Measurements from ENCODE around the gene MAD1L1. TPM values are rescaled to one million over a fixed set of nuclear protein-coding genes. Genes with fewer than 3 reads are reported as not detected.

MAD1L1 gene
- total and polyA plus RNA-seq, 11 donors = 11.1 to 29.7 (median 20.9) TPM

DNA sequence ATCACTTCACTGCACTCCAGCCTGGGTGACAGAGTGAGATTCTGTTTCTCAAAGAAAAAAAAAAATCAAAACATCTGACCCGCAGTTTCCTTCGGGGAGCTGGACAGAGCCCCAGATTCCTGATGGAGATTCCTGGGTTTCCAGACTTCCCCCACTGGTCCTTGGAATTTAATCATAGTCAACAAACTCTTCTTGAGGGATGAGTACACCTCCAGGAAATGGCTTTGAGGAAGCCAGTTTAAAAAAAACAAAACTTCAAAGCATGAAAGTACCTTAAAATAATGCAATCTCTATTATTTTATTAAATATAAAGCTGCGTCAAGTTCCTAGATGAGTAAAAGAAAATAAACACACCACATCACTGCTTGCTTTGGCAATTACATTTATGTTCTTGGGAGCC is 1.2 kb upstream of the MAD1L1 start:
- Histone ChIP-seq H3K4me3 (no peak overlapping the region), H3K4me1 (peaks cover 2 to 48% (median 22%) of the 10 kb centered on the region in 12 donors), H3K27me3 (no peaks in the 10 kb centered on the region), H3K36me3 (peaks cover 0 to 56% (median 48%) of the 10 kb centered on the region in 9 donors), H3K9me3 (no peaks in the 10 kb centered on the region), H3K27ac (peak overlapping the region in 1 of 12 donors; percentile 15)
- TF ChIP-seq CTCF (IDR thresholded peaks at IDR 0.05) = no peak
- no peak for TF ChIP-seq POLR2A (IDR thresholded peaks at IDR 0.05)
- intact Hi-C loops (cut with DNase I) = loop anchor here in 1 of 10 donors (5.0 kb wide), 1 partner anchor 113 kb away; no protein-coding TSS in a partner anchor
- DNase-seq (no peak), ATAC-seq (no peak)
- WGBS, 4 donors = 54 to 73% (median 63%) methylated on average over 3 of the region's 3 CpGs

GRCh38 chr7:2231992-2232765 is 566 bp downstream of the MAD1L1 start:
- H3K9me3 ChIP-seq = no peaks in the 10 kb centered on the region
- H3K36me3 ChIP-seq = peaks cover 0 to 51% (median 41%) of the 10 kb centered on the region in 9 donors
- peak overlapping the region in 11 of 12 donors; percentile 24 to 87 (median 79) for H3K27ac ChIP-seq
- 3 to 6% (median 3%) methylated on average over 24 to 46 of the region's 46 CpGs for WGBS, 4 donors
- intact Hi-C loops (cut with DNase I) = loop anchor here in 1 of 10 donors (5.0 kb wide), 1 partner anchor 115 kb away; no protein-coding TSS in a partner anchor
- peaks cover 2 to 33% (median 22%) of the 10 kb centered on the region in 12 donors for H3K4me1 ChIP-seq
- ATAC-seq (peak; percentile 1 to 62 (median 24)), DNase-seq (no peak)
- TF ChIP-seq POLR2A (IDR thresholded peaks at IDR 0.05) = no peak
- no peak for TF ChIP-seq CTCF (IDR thresholded peaks at IDR 0.05)
- peak overlapping the region; percentile 82 to 100 (median 96) for H3K4me3 ChIP-seq
- H3K27me3 ChIP-seq = no peaks in the 10 kb centered on the region

DNA sequence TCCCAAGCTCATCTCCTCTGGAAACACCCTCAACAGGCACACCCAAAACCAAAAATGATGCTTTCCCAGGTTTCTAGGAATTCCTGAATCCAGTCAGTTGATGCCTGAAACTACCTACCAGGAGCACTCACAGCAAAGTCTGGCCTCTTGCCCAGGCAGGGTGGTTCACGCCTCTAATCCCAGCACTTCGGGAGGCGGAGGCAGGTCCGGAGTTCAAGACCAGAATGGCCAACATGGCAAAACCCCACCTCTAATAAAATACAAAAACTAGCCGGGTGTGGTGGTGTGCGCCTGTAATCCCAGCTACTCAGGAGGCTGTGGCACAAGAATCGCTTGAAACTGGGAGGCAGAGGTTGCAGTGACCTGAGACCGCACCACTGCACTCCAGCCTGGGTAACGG is 1.9 kb downstream of the MAD1L1 start:
- peaks cover 0 to 53% (median 44%) of the 10 kb centered on the region in 9 donors for H3K36me3 ChIP-seq
- H3K27me3 ChIP-seq = no peaks in the 10 kb centered on the region
- TF ChIP-seq POLR2A (IDR thresholded peaks at IDR 0.05) (no peak), CTCF (IDR thresholded peaks at IDR 0.05) (no peak)
- H3K9me3 ChIP-seq = no peaks in the 10 kb centered on the region
- DNase-seq (no peak), ATAC-seq (no peak)
- intact Hi-C loops (cut with DNase I) = loop anchor here in 1 of 10 donors (5.0 kb wide), 1 partner anchor 116 kb away; no protein-coding TSS in a partner anchor
- H3K27ac ChIP-seq = no peak overlapping the region
- peaks cover 2 to 30% (median 22%) of the 10 kb centered on the region in 12 donors for H3K4me1 ChIP-seq
- WGBS, 4 donors = 92 to 95% (median 93%) methylated on average over 9 of the region's 9 CpGs
- H3K4me3 ChIP-seq = peak overlapping the region in 3 of 12 donors; percentile 82 to 95 (median 94)

DNA sequence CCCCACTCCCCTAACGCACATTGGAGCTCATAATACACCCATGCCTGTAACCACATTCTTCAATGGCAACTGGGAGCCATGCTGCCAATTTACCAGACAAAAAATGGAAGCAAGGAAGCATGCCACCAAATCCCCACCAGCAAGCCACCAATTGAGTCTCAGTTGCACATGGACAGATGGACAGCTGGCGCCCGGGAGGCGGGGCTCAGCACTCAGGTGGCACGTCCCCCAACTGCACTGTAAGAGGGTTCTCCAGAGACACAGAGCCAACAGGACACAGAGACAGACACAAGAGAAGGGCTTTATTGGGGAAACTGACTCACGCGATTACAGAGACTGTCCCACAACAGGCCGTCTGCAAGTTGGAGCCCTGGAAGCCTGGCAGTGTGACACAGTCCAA is 2.5 kb downstream of the MAD1L1 start:
- intact Hi-C loops (cut with DNase I) = loop anchor here in 1 of 10 donors (5.0 kb wide), 1 partner anchor 117 kb away; no protein-coding TSS in a partner anchor
- ATAC-seq = no peak
- TF ChIP-seq POLR2A (IDR thresholded peaks at IDR 0.05) = no peak
- TF ChIP-seq CTCF (IDR thresholded peaks at IDR 0.05) = no peak
- no peak for DNase-seq
- Histone ChIP-seq H3K4me1 (peaks cover 2 to 30% (median 20%) of the 10 kb centered on the region in 12 donors), H3K4me3 (no peak overlapping the region), H3K9me3 (no peaks in the 10 kb centered on the region), H3K36me3 (peaks cover 0 to 54% (median 42%) of the 10 kb centered on the region in 9 donors), H3K27ac (no peak overlapping the region), H3K27me3 (no peaks in the 10 kb centered on the region)
- WGBS, 4 donors = 93 to 99% (median 95%) methylated on average over 8 of the region's 8 CpGs
